ENCODE measurements around the gene RSPO1.

Gene RSPO1

DNA sequence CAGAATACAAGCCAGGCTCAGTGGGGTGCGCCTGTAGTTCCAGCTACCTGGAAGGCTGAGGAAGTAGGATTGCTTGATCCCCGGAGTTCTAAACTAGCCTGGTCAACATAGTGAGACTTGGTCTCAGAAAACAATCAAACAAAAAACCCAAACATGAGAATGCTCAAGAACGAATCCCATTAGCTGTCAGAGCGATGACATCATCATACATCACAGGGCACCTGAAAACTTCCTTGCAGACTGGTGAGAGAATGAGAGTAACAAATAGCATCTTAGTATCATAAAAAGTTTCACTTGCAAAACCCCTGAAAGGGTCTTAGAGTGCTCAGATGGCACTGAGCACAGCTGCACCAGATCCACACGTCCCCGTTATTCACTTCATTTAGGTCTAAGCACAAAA is 36.6 kb upstream of the RSPO1 start:
- Histone ChIP-seq H3K27ac (ENCODE audit: low read length) (no peak overlapping the region), H3K9me3 (replicated peaks; ENCODE audit: insufficient read depth, low read length) (no peaks in the 10 kb centered on the region), H2AFZ (ENCODE audit: low read length) (no peak overlapping the region), H3K4me1 (ENCODE audit: low read length) (peaks cover 21% of the 10 kb centered on the region), H3K9me2 (replicated peaks; ENCODE audit: insufficient read depth, low read length) (no peaks in the 10 kb centered on the region), H3K9ac (ENCODE audit: low read length) (no peak overlapping the region), H3K79me2 (ENCODE audit: low read length) (no peaks in the 10 kb centered on the region), H4K20me1 (ENCODE audit: insufficient read depth, low read length) (no peaks in the 10 kb centered on the region), H3F3A (ENCODE audit: insufficient read depth, low read length) (peaks cover 9% of the 10 kb centered on the region), H3K27me3 (replicated peaks; ENCODE audit: insufficient read depth, low read length) (no peaks in the 10 kb centered on the region), H3K36me3 (replicated peaks; ENCODE audit: insufficient read depth, low read length) (no peaks in the 10 kb centered on the region), H3K4me2 (ENCODE audit: low read depth, low read length) (no peak overlapping the region), H3K4me3 (ENCODE audit: low read length) (no peak overlapping the region)
- no peak for DNase-seq
- TF ChIP-seq EZH2phosphoT487 (IDR thresholded peaks at IDR 0.05; ENCODE audit: low read length): no peak

DNA sequence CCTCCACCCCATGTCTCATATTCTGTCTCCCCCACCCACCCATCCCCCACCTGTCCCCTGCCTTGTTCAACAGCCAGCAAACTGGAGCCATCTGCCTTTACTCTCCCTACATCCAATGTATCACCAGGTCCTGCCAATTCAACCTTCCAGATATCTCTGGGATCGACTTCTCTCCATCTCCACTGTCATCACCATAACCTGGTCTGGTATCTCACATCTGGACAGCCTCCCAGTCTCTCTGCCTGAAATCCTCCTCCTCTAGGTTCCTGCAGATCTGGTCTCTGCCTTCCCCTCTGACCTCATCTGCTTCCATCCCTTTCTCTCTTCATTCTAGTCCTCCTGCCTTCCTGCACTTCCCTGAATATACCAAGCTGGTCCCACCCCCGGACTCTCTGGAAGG is 35.4 kb upstream of the RSPO1 start:
- no peaks in the 10 kb centered on the region for H3K27me3 ChIP-seq (replicated peaks; ENCODE audit: insufficient read depth, low read length)
- no peak for DNase-seq
- no peaks in the 10 kb centered on the region for H3K9me2 ChIP-seq (replicated peaks; ENCODE audit: insufficient read depth, low read length)
- TF ChIP-seq EZH2 (optimal IDR thresholded peaks at IDR 0.05; ENCODE audit: low read depth, low read length): no peak
- TF ChIP-seq EZH2phosphoT487 (IDR thresholded peaks at IDR 0.05; ENCODE audit: low read length): no peak
- TF ChIP-seq, protein P1, sequence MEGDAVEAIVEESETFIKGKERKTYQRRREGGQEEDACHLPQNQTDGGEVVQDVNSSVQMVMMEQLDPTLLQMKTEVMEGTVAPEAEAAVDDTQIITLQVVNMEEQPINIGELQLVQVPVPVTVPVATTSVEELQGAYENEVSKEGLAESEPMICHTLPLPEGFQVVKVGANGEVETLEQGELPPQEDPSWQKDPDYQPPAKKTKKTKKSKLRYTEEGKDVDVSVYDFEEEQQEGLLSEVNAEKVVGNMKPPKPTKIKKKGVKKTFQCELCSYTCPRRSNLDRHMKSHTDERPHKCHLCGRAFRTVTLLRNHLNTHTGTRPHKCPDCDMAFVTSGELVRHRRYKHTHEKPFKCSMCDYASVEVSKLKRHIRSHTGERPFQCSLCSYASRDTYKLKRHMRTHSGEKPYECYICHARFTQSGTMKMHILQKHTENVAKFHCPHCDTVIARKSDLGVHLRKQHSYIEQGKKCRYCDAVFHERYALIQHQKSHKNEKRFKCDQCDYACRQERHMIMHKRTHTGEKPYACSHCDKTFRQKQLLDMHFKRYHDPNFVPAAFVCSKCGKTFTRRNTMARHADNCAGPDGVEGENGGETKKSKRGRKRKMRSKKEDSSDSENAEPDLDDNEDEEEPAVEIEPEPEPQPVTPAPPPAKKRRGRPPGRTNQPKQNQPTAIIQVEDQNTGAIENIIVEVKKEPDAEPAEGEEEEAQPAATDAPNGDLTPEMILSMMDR (IDR thresholded peaks at IDR 0.05; ENCODE audit: low read length): no peak
- no peak overlapping the region for H3K27ac ChIP-seq (ENCODE audit: low read length)
- no peaks in the 10 kb centered on the region for H3K9me3 ChIP-seq (replicated peaks; ENCODE audit: insufficient read depth, low read length)
- no peaks in the 10 kb centered on the region for H3F3A ChIP-seq (ENCODE audit: insufficient read depth, low read length)
- H3K36me3 ChIP-seq (replicated peaks; ENCODE audit: insufficient read depth, low read length): no peaks in the 10 kb centered on the region
- H3K79me2 ChIP-seq (ENCODE audit: low read length): no peaks in the 10 kb centered on the region
- H3K4me2 ChIP-seq (ENCODE audit: low read depth, low read length): no peak overlapping the region
- H2AFZ ChIP-seq (ENCODE audit: low read length): no peak overlapping the region
- no peak overlapping the region for H3K4me3 ChIP-seq (ENCODE audit: low read length)
- no peaks in the 10 kb centered on the region for H4K20me1 ChIP-seq (ENCODE audit: insufficient read depth, low read length)
- peaks cover 11% of the 10 kb centered on the region for H3K4me1 ChIP-seq (ENCODE audit: low read length)
- H3K9ac ChIP-seq (ENCODE audit: low read length): no peak overlapping the region

DNA sequence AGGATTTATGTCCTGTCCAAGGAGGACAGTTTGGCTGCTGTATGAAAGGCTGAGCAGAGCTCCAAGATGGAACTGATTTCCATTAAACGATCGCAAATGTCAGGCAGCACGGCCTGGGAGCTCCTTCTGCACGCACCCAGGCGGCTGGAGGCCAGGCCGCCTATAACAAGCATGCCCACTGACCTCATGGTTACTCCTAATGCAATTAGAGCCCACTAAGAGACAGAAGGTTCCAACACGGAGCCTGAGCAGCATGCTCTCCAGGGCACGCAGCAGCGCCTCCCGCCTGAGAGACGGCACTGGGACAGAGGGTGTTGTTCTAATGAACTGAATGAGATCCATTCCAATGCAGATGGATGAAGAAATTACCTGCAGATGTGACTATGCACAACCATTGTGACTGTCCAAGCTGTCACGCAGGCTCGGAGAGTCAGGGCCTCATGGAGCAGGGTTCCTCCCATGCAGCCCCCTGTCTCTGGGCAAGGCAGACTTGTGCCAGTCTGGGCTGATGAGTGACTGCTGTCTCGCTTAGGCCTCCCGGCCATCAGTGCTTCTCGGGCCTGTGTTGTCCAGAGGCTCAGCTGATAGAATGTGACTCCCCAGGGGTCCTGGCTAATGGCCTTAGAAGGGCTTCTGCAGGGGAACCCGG is 32.5 kb upstream of the RSPO1 start:
- Histone ChIP-seq H3K4me1 (ENCODE audit: low read length) (no peaks in the 10 kb centered on the region), H3K9me3 (replicated peaks; ENCODE audit: insufficient read depth, low read length) (no peaks in the 10 kb centered on the region), H3K27ac (ENCODE audit: low read length) (no peak overlapping the region), H3K4me2 (ENCODE audit: low read depth, low read length) (no peak overlapping the region), H3K9me2 (replicated peaks; ENCODE audit: insufficient read depth, low read length) (no peaks in the 10 kb centered on the region), H3F3A (ENCODE audit: insufficient read depth, low read length) (no peaks in the 10 kb centered on the region), H3K36me3 (replicated peaks; ENCODE audit: insufficient read depth, low read length) (no peaks in the 10 kb centered on the region), H2AFZ (ENCODE audit: low read length) (no peak overlapping the region), H3K4me3 (ENCODE audit: low read length) (no peak overlapping the region), H3K9ac (ENCODE audit: low read length) (no peak overlapping the region), H3K27me3 (replicated peaks; ENCODE audit: insufficient read depth, low read length) (no peaks in the 10 kb centered on the region), H3K79me2 (ENCODE audit: low read length) (no peaks in the 10 kb centered on the region), H4K20me1 (ENCODE audit: insufficient read depth, low read length) (no peaks in the 10 kb centered on the region)
- no peak for DNase-seq
- TF ChIP-seq EZH2phosphoT487 (IDR thresholded peaks at IDR 0.05; ENCODE audit: low read length) (no peak), EZH2 (optimal IDR thresholded peaks at IDR 0.05; ENCODE audit: low read depth, low read length) (no peak)
- TF ChIP-seq, protein P1 (IDR thresholded peaks at IDR 0.05; ENCODE audit: low read length): no peak

DNA sequence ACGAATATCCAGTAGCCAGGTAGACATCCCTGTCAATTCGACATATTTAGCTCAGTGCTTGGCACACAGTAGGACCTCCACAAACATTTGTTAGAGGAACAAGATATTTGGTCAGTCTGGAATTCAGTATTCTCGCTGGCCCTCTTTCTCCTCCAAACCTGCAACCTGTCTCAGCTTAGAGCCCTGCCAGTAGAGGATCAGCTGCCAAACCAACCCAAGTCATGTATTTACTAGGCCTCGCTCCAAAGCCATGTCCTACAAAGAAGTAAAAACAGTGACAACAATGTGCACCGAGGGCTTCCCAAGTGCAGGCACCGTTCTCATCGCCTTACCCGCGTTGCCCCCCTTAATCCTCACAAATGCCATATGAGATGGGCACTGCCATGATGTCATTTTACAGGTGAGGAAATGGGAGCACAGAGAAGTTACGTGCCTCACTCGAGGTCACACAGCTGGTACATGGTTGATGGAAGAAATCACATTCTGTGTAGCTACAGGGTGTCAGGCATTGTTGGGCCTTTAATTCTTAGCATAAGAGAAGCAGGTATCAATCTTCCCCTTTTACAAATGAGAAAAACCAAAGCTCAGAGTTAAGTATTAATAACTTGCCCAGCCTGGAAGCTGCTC is 31.7 kb upstream of the RSPO1 start:
- Histone ChIP-seq H3K36me3 (replicated peaks; ENCODE audit: insufficient read depth, low read length) (no peaks in the 10 kb centered on the region), H3K9me3 (replicated peaks; ENCODE audit: insufficient read depth, low read length) (no peaks in the 10 kb centered on the region), H3K9me2 (replicated peaks; ENCODE audit: insufficient read depth, low read length) (no peaks in the 10 kb centered on the region), H3K79me2 (ENCODE audit: low read length) (no peaks in the 10 kb centered on the region), H4K20me1 (ENCODE audit: insufficient read depth, low read length) (no peaks in the 10 kb centered on the region), H3K9ac (ENCODE audit: low read length) (no peak overlapping the region), H3F3A (ENCODE audit: insufficient read depth, low read length) (no peaks in the 10 kb centered on the region), H2AFZ (ENCODE audit: low read length) (no peak overlapping the region), H3K27me3 (replicated peaks; ENCODE audit: insufficient read depth, low read length) (no peaks in the 10 kb centered on the region), H3K4me3 (ENCODE audit: low read length) (no peak overlapping the region), H3K27ac (ENCODE audit: low read length) (no peak overlapping the region), H3K4me2 (ENCODE audit: low read depth, low read length) (no peak overlapping the region), H3K4me1 (ENCODE audit: low read length) (no peaks in the 10 kb centered on the region)
- no peak for DNase-seq
- TF ChIP-seq EZH2 (optimal IDR thresholded peaks at IDR 0.05; ENCODE audit: low read depth, low read length) (no peak), EZH2phosphoT487 (IDR thresholded peaks at IDR 0.05; ENCODE audit: low read length) (no peak)
- TF ChIP-seq, protein P1 (IDR thresholded peaks at IDR 0.05; ENCODE audit: low read length): no peak

Data from MM.1S (cell line).